ENCODE data around the gene MUC5B.

The MUC5B gene

GRCh38 chr11:1299621-1300020, 76.8 kb downstream of the MUC5B start:
- DNase-seq (ENCODE audit: low read depth in 2 of 2): no peak

- no peak for DNase-seq (ENCODE audit: low read depth in 2 of 2)
These were observed 77.3 kb downstream of the MUC5B start for GRCh38 chr11:1300121-1300520.

DNA sequence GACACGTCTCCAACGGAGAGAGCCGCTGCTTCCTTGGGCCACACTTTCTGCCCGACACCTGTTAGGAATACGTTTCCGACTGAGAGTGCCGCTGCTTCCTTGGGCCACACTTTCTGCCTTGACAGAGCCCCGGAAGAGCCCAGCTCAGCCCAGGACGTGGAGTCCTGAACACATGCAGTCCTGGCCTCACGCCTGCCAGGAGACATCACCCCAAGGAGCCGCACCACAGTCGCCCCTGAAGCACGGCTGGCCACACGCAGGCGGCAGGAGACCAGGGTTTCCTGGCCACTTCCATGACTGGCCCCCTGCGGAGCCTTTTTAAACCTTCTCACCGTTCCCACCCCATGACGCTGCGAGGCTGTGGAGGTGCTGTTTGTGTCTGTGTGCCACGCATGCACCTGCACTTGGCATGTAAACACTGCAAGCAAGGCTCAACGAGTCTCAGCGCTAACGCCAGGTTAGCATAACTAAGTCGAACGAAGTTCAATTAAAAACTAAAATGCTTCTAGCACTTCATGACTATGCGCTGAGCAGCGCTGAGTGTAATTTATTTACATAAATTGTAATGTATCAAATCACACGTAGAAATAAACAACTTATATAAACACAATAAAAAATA, 77.8 kb downstream of the MUC5B start:
- DNase-seq (ENCODE audit: low read depth in 2 of 2): no peak

- no peak for DNase-seq (ENCODE audit: low read depth in 2 of 2)
These were observed 78.5 kb downstream of the MUC5B start for GRCh38 chr11:1301220-1302000.

- DNase-seq (ENCODE audit: low read depth in 2 of 2): no peak
These were observed 79.2 kb downstream of the MUC5B start for GRCh38 chr11:1302041-1302460.

GRCh38 chr11:1302461-1303125, 79.7 kb downstream of the MUC5B start:
- DNase-seq (ENCODE audit: low read depth in 2 of 2): no peak

GRCh38 chr11:1303126-1303821, 80.4 kb downstream of the MUC5B start:
- DNase-seq (ENCODE audit: low read depth in 2 of 2): no peak

- DNase-seq (ENCODE audit: low read depth in 2 of 2): no peak
These were observed 81.1 kb downstream of the MUC5B start for GRCh38 chr11:1303973-1304372.

GRCh38 chr11:1304380-1304779, 81.5 kb downstream of the MUC5B start:
- no peak for DNase-seq (ENCODE audit: low read depth in 2 of 2)

GRCh38 chr11:1305063-1305495, 82.2 kb downstream of the MUC5B start:
- no peak for DNase-seq (ENCODE audit: low read depth in 2 of 2)

GRCh38 chr11:1305501-1306056, 82.7 kb downstream of the MUC5B start:
- DNase-seq (ENCODE audit: low read depth in 2 of 2): no peak

GRCh38 chr11:1306186-1307162, 83.6 kb downstream of the MUC5B start:
- no peak for DNase-seq (ENCODE audit: low read depth in 2 of 2)

- DNase-seq (ENCODE audit: low read depth in 2 of 2): no peak
These were observed 84.5 kb downstream of the MUC5B start for GRCh38 chr11:1307163-1307870.

- DNase-seq (ENCODE audit: low read depth in 2 of 2): no peak
These were observed 85.3 kb downstream of the MUC5B start for GRCh38 chr11:1307998-1308742.

- no peak for DNase-seq (ENCODE audit: low read depth in 2 of 2)
These were observed 86.1 kb downstream of the MUC5B start for GRCh38 chr11:1308743-1309497.

DNA sequence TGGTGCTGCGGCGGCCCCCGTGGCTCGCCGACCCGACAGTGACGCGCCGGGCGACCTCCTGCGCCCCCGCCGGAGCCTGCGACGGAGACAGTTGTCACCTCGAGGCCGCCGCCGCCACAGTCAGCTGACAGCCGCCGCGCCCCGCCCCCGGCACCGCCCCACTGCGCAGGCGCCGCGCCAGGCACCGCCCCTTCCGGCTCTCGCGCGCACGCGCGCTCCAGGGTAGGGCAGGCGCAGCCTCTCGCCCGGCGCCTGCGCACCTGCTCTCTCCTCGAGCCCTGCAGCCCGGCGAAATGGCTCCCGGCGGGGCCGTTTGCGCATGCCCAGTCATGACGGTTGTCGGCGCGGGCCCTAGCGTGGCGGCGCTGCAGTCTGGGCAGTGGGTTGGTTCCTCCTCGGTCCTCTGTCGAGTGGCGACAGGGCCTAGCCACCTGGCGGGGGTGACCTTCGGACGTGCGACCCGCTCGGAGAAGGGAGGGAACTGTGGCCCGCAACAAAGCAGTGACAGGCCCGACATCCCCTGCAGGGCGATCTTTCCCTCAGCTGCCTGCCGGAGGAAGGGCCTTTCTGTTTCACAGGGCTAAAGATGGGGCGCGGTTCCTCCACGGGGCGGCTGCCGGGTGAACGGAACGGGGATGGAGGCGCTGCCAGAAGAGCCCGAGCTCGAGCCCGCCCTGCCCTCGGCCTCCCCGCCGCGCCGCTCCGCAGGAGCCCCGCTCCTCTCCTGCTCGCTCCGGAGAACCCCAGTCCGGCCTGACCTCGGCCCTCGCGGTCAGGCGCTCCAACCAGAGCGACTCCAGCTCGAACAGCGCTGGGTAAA, 86.8 kb downstream of the MUC5B start, which contains the start of gene TOLLIP:
TSS of gene TOLLIP (minus strand) at position 135 of the 820 bp plus-strand sequence. CDS start at position 1, 134 bp downstream.
- peak; percentile 92 to 97 for DNase-seq (ENCODE audit: low read depth in 2 of 2)

DNA sequence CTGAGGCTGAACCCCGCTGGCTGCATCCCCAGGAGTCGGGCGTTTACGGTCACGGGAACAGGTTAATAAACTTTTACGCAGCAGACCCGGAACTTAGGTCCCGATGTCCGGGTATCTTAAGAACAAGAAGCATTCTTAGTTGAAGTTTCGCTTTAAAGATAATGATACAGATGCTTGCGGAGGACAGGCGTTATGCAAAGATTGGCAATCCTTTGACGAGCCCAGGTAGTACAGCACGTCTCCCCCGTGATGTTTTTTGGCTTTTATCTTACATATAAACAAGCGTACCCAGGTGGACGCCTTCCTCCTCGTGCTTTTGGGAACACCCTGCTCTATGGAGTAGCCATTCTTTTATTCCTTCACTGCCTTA, 87.4 kb downstream of the MUC5B start:
- no peak for DNase-seq (ENCODE audit: low read depth in 2 of 2)
